ENCODE data around the gene CYGB. TPM values are rescaled to one million over a fixed set of nuclear protein-coding genes. Genes with fewer than 3 reads are reported as not detected.

Gene CYGB
- total and polyA plus RNA-seq, 2 of the 13 experiments (the other 11 are each of a cell fraction or from before 2014, with no cell fraction given) = 18.9 to 27.1 TPM

- no peak for TF ChIP-seq HNF4G (IDR thresholded peaks at IDR 0.05; ENCODE audit: borderline replicate concordance, low read depth, low read length)
- 0 out of 2 replicates have a peak, but pooled peaks have one; percentile 3 for TF ChIP-seq HNF4G (CRISPR knock-in tag; IDR thresholded peaks at IDR 0.05; ENCODE audit: borderline replicate concordance, low read depth)
- TF ChIP-seq U2AF2 (IDR thresholded peaks at IDR 0.05; ENCODE audit: low read depth, low read length) = 0 out of 2 replicates have a peak, but pooled peaks have one; percentile 35
- 0 out of 2 replicates have a peak, but pooled peaks have one; percentile 13 for TF ChIP-seq ZNF749 (CRISPR knock-in tag; IDR thresholded peaks at IDR 0.05; ENCODE audit: borderline replicate concordance)
These were observed 38.6 kb downstream of the CYGB start (continued) for GRCh38 chr17:76498876-76499251.

GRCh38 chr17:76497979-76498875, 39.3 kb downstream of the CYGB start:
- peaks cover 29% of the 10 kb centered on the region for H3K79me2 ChIP-seq (ENCODE audit: insufficient read depth, low read length)
- ATAC-seq (peak; percentile 51), DNase-seq (ENCODE audit: low spot score) (peak; percentile 55), FAIRE-seq (peak; percentile 42)
- ChIA-PET POLR2A (interaction anchor here (0.6 to 8.2 kb wide), 31 partner anchors 9 to 578 kb away, joined by 3 to 252 read pairs (median 8); partner anchors contain the start of genes AANAT, MFSD11, PRPSAP1 and SPHK1), CTCF (ENCODE audit: low intra/inter-chr PET ratio, low total read pairs) (interaction anchor here (1.2 kb wide), 1 partner anchor 32 kb away, joined by 3 read pairs; no protein-coding TSS in a partner anchor)
- in situ Hi-C loops (cut with HindIII; ENCODE audit: extremely low pct_ligation_motif_present, low pct_unique_long_range_greater_than_20kb) = no loop called here
- peak overlapping the region; percentile 91 for H3K9ac ChIP-seq (ENCODE audit: insufficient read depth, low read depth, low read length)
- TSS peak; percentile 60 for BruUV-seq (replicated peaks)
- intact Hi-C loops (cut with micrococcal nuclease; ENCODE audit: unreplicated experiment) = no loop called here
- peak overlapping the region; percentile 93 for H3K4me2 ChIP-seq (ENCODE audit: low read depth, low read length)
- H4K20me1 ChIP-seq (ENCODE audit: insufficient read depth, low read length) = peaks cover 21% of the 10 kb centered on the region; the same call in 1 of the 2 replicates
- peak overlapping the region; percentile 13 to 99 (median 35) for H3K4me3 ChIP-seq (replicated peaks in 1 of 3; ENCODE audit: insufficient read depth in 1 of 3, low read depth in 2 of 3, low read length in 3 of 3)
- WGBS (ENCODE audit: low lambda C conversion rate) = 12% methylated on average over 18 of the region's 31 CpGs
- peaks cover 70% of the 10 kb centered on the region for H3K4me1 ChIP-seq (ENCODE audit: insufficient read depth, low read length)
- no peak overlapping the region for H2AFZ ChIP-seq (ENCODE audit: low read length)
- no peaks in the 10 kb centered on the region for H3K9me3 ChIP-seq (ENCODE audit: low read length)
- no peaks in the 10 kb centered on the region; a peak in 1 of 5 replicates for H3K27me3 ChIP-seq (ENCODE audit: control insufficient read depth in 1 of 2, insufficient read depth in 2 of 2, low read length in 2 of 2)
- peak overlapping the region; percentile 61 for H3K27ac ChIP-seq (ENCODE audit: extremely low read length, insufficient read depth, low read length)
- 0 out of 5 replicates have a peak, but pooled peaks cover 0 to 1% of the 10 kb centered on the region in 2 experiments for H3K36me3 ChIP-seq (replicated peaks in 1 of 2; ENCODE audit: control insufficient read depth in 1 of 2, insufficient read depth in 2 of 2, low read length in 2 of 2)
- no peak for TF ChIP-seq ZNF101 (CRISPR knock-in tag; IDR thresholded peaks at IDR 0.05; ENCODE audit: borderline replicate concordance, low read depth)
- TF ChIP-seq ZNF432 (CRISPR knock-in tag; IDR thresholded peaks at IDR 0.05; ENCODE audit: borderline replicate concordance) = no peak
- 0 out of 2 replicates have a peak, but pooled peaks have one; percentile 10 for TF ChIP-seq NR2F2 (IDR thresholded peaks at IDR 0.05; ENCODE audit: borderline replicate concordance, low read depth)
- no peak for TF ChIP-seq TCF7L2 (IDR thresholded peaks at IDR 0.05; ENCODE audit: low read depth, low read length)
- peak; percentile 93 for TF ChIP-seq SAP130 (CRISPR knock-in tag; IDR thresholded peaks at IDR 0.05; ENCODE audit: low read depth)
- TF ChIP-seq SP1 (IDR thresholded peaks at IDR 0.05) = no peak
- 0 out of 2 replicates have a peak, but pooled peaks have one; percentile 26 for TF ChIP-seq SP1 (CRISPR knock-in tag; IDR thresholded peaks at IDR 0.05)
- no peak for TF ChIP-seq ZBTB7B (CRISPR knock-in tag; IDR thresholded peaks at IDR 0.05)
- no peak for TF ChIP-seq NFE2 (CRISPR knock-in tag; IDR thresholded peaks at IDR 0.05)
- TF ChIP-seq CHD2 (IDR thresholded peaks at IDR 0.05; ENCODE audit: low read depth, low read length) = no peak
- peak; percentile 59 for TF ChIP-seq BCL3 (CRISPR knock-in tag; IDR thresholded peaks at IDR 0.05)
- TF ChIP-seq ZEB1 (IDR thresholded peaks at IDR 0.05; ENCODE audit: insufficient replicate concordance, low read depth) = no peak
- TF ChIP-seq ZNF367 (CRISPR knock-in tag; IDR thresholded peaks at IDR 0.05; ENCODE audit: borderline replicate concordance) = peak; percentile 25; the same call in 1 of the 2 replicates
- TF ChIP-seq ZNF724P (CRISPR knock-in tag; IDR thresholded peaks at IDR 0.05; ENCODE audit: borderline replicate concordance) = 0 out of 2 replicates have a peak, but pooled peaks have one; percentile 34
- peak; percentile 89; the same call in 1 of the 2 replicates for TF ChIP-seq ZNF670 (CRISPR knock-in tag; IDR thresholded peaks at IDR 0.05; ENCODE audit: borderline replicate concordance)
- TF ChIP-seq HNF4G (IDR thresholded peaks at IDR 0.05; ENCODE audit: borderline replicate concordance, low read depth, low read length) = no peak
- peak; percentile 9; the same call in 1 of the 2 replicates for TF ChIP-seq HNF4G (CRISPR knock-in tag; IDR thresholded peaks at IDR 0.05; ENCODE audit: borderline replicate concordance, low read depth)
- TF ChIP-seq NFATC3 (CRISPR knock-in tag; IDR thresholded peaks at IDR 0.05) = peak; percentile 69; the same call in 1 of the 2 replicates
- TF ChIP-seq YY1 (IDR thresholded peaks at IDR 0.05; ENCODE audit: insufficient read depth, insufficient replicate concordance, low read depth, low read length) = no peak
